Cardiac fibroblast (primary cell): Measurements from ENCODE around the gene PLEKHA4.
"Not testable (repeated sequence)": the region's sequence is repeated elsewhere in the genome, so short reads cannot be mapped to it uniquely, and the experiment has no call there.

Source experiments
- DNase-seq, 2 donors: peaks; one replicate each; pipeline versions ENCODE4 v3.0.0 to v3.0.0-alpha.2; 2010; ENCODE audit warnings: low read depth in 2 of 2
- H3K4me3 ChIP-seq, 2 donors: replicated peaks in 1 of 2; 1 replicate in 1 of 2; 2 replicates in 1 of 2; pipeline ENCODE4 v1.5.1; 2011; ENCODE audit warnings: low read depth in 2 of 2, low read length in 2 of 2, mild to moderate bottlenecking in 2 of 2, moderate library complexity in 1 of 2
- CTCF ChIP-seq: IDR thresholded peaks from one replicate; pipeline ENCODE4 v1.5.1; 2011; ENCODE audit warnings: low read depth, mild to moderate bottlenecking, low read length, inconsistent platforms

The PLEKHA4 gene

GRCh38 chr19:48868114-48868886 lies at the start of gene PLEKHA4:
PLEKHA4 (minus strand) TSS chr19:48868617; CDS start chr19:48867620, 997 bp downstream.
- peak within 1 kb of the TSS; percentile 49 to 54 for H3K4me3 ChIP-seq
- no peak for TF ChIP-seq CTCF
- peak; percentile 50 to 73 for DNase-seq

- H3K4me3 ChIP-seq: no peak overlapping the region
- TF ChIP-seq CTCF: no peak
Observed at GRCh38 chr19:48918071-48918470, 49.7 kb upstream of the PLEKHA4 start.

GRCh38 chr19:48915757-48916156 lies 47.3 kb upstream of the PLEKHA4 start:
- DNase-seq: no peak
- TF ChIP-seq CTCF: no peak
- H3K4me3 ChIP-seq: no peak overlapping the region

More at GRCh38 chr19:48918071-48918470, 49.7 kb upstream of the PLEKHA4 start:
- DNase-seq: no peak

- no peak overlapping the region for H3K4me3 ChIP-seq
- no peak for DNase-seq
- TF ChIP-seq CTCF: no peak
Observed at GRCh38 chr19:48914181-48914580, 45.8 kb upstream of the PLEKHA4 start.

GRCh38 chr19:48913114-48913889 lies 44.9 kb upstream of the PLEKHA4 start:
- DNase-seq: no peak
- no peak overlapping the region for H3K4me3 ChIP-seq
- TF ChIP-seq CTCF: no peak

- DNase-seq: no peak
- no peak for TF ChIP-seq CTCF
- H3K4me3 ChIP-seq: no peak overlapping the region
Observed at GRCh38 chr19:48910803-48911202, 42.4 kb upstream of the PLEKHA4 start.

GRCh38 chr19:48909424-48910077 lies 41.1 kb upstream of the PLEKHA4 start:
- DNase-seq, H3K4me3 ChIP-seq: not testable (repeated sequence)
